GM18505 (cell line): ENCODE results near the gene PHLPP2.

Experiments used
- ATAC-seq: cut with Tn5 transposase; IDR thresholded peaks from one replicate; pipeline ENCODE4 v1.9.1; 2021; ENCODE audit not compliant: unreplicated experiment
- POLR2A ChIP-seq: IDR thresholded peaks from 4 replicates; pipeline ENCODE4 v1.6.1; 2011; ENCODE audit warnings: borderline replicate concordance; ENCODE audit not compliant: insufficient read depth, insufficient read length; ENCODE audit errors: extremely low read depth

Gene PHLPP2, protein sequence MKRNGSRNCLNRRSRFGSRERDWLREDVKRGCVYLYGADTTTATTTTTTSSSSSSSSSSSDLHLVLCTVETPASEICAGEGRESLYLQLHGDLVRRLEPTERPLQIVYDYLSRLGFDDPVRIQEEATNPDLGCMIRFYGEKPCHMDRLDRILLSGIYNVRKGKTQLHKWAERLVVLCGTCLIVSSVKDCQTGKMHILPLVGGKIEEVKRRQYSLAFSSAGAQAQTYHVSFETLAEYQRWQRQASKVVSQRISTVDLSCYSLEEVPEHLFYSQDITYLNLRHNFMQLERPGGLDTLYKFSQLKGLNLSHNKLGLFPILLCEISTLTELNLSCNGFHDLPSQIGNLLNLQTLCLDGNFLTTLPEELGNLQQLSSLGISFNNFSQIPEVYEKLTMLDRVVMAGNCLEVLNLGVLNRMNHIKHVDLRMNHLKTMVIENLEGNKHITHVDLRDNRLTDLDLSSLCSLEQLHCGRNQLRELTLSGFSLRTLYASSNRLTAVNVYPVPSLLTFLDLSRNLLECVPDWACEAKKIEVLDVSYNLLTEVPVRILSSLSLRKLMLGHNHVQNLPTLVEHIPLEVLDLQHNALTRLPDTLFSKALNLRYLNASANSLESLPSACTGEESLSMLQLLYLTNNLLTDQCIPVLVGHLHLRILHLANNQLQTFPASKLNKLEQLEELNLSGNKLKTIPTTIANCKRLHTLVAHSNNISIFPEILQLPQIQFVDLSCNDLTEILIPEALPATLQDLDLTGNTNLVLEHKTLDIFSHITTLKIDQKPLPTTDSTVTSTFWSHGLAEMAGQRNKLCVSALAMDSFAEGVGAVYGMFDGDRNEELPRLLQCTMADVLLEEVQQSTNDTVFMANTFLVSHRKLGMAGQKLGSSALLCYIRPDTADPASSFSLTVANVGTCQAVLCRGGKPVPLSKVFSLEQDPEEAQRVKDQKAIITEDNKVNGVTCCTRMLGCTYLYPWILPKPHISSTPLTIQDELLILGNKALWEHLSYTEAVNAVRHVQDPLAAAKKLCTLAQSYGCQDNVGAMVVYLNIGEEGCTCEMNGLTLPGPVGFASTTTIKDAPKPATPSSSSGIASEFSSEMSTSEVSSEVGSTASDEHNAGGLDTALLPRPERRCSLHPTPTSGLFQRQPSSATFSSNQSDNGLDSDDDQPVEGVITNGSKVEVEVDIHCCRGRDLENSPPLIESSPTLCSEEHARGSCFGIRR (N-terminal part only)

DNA sequence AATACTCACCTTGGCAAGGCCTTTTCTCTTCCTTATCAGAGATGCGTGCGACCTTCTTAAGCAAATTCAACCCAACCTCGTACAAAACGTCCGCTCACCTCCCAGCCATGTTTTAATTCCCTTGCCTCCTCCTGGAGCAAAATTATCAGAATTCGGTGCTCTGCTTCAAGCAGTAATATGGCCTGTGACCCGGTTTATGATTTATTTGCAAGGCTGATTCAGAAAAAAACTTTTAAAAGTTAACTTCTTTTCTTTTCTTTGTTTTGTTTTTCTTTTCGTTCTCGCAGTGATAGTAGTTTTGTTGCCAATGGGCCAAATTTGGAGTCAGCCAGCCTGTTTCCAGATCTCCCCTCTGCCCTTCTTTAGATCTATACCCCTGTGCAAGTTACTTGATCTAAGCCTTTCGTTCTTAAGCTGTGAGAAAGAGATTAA, at the start of gene PHLPP2:
TSS of gene PHLPP2 (minus strand) at position 382 of the 432 bp plus-strand sequence. CDS start 9,906 bp downstream, outside the sequence.
- no peak for ATAC-seq
- TF ChIP-seq POLR2A, result no peak

GRCh38 chr16:71771571-71771970, 47.1 kb upstream of the PHLPP2 start:
- no peak for TF ChIP-seq POLR2A
- ATAC-seq, result no peak

DNA sequence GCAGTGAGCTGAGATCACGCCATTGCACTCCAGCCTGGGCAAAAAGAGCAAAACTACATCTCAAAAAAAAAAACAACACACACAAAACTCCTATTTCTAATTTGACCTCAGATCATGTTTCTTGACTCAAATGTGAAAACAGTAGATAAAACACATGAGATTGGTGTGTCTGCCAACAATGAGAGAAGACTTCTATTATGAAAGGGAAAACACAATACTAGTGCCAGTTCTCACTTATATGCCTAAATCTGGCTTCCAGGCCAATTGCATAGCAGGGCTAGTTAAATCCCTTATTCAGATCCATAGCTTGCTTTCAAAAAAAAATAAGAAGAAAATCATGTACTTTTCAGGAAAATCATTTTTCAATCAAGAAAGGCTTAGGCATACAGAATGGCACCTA, 44.7 kb upstream of the PHLPP2 start:
- no peak for TF ChIP-seq POLR2A

GRCh38 chr16:71767060-71767900, 42.8 kb upstream of the PHLPP2 start:
- no peak for ATAC-seq
- no peak for TF ChIP-seq POLR2A

More for the DNA sequence above, 44.7 kb upstream of the PHLPP2 start:
- ATAC-seq, result no peak

DNA sequence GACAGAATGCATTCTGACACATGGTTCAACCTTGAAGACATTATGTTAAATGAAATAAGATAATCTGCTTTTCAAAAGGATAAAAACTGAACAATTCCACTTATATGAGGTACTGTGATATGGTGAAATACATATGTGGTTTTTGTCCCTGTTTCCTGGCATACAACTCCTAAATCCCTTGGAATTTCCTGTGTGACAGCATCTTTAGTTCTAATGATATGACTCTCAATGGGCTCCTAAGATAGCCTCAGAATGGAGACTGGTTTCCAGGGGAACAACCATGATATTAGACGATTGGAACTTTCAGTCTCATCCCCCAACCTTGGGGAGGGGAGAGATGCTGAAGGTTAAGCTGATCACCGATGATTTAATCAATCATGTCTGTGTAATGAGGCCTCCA, 37.7 kb upstream of the PHLPP2 start:
- TF ChIP-seq POLR2A, result no peak
- ATAC-seq, result no peak

DNA sequence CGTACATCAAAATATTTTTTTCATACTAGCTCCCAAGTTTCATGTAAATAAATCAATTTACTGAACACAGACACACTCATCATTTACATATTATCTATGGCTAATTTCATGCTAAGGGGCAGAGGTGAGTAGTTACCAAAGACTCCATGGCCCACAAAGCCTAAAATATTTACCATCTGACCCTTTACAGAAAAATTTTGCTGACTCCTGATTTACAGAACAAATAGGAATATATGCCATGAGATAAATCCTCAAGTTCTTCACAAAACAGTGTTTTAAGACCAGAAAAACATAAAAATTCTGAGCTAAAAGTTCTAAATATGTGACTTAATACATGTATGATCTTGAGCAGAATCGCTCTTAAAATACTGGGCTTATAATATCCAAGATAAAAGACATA, 36.6 kb upstream of the PHLPP2 start:
- TF ChIP-seq POLR2A, result no peak
- ATAC-seq, result no peak

GRCh38 chr16:71758293-71758760, 33.8 kb upstream of the PHLPP2 start:
- ATAC-seq, result no peak
- no peak for TF ChIP-seq POLR2A

DNA sequence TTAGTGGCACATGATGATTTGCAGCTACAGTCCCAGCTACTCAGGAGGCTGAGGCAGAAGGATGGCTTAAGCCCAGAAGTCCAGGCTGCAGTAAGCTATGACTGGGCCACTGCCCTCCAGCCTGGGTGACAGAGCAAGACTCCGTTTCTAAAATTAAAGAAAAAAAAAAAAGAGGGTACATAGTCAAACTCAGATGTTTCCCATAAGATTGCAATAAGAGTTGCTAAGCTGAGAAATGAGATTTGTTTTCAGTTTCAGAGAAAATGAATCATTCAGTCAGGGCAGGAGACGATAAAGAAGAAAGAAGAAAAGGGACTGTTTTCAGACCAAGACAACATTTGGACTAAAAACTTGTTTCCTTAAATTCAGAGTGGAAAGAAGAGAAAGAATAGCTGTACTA, 30.2 kb upstream of the PHLPP2 start:
- TF ChIP-seq POLR2A, result no peak

GRCh38 chr16:71754108-71754507, 29.6 kb upstream of the PHLPP2 start:
- TF ChIP-seq POLR2A, result no peak
- no peak for ATAC-seq

More for the DNA sequence above, 30.2 kb upstream of the PHLPP2 start:
- ATAC-seq, result no peak

DNA sequence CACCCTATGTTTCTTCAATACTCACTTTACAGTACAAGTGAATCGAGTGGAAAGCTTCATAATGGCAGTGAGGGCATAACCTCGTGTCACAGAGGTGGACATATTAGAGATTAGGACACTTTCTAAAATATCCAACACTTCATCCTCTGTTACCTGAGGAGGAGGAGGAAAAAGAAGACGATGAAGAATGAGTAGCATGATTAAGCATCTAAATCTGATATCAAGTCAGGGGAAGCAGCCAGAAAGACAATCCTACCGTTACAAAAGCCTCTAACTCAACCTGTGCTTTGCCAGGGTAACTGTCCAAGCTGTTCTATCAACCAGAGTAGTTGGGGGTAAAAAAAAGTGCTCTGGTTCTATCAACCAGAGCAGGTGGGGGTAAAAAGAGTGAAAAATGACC, 23.7 kb upstream of the PHLPP2 start:
- no peak for ATAC-seq
- TF ChIP-seq POLR2A, result no peak

DNA sequence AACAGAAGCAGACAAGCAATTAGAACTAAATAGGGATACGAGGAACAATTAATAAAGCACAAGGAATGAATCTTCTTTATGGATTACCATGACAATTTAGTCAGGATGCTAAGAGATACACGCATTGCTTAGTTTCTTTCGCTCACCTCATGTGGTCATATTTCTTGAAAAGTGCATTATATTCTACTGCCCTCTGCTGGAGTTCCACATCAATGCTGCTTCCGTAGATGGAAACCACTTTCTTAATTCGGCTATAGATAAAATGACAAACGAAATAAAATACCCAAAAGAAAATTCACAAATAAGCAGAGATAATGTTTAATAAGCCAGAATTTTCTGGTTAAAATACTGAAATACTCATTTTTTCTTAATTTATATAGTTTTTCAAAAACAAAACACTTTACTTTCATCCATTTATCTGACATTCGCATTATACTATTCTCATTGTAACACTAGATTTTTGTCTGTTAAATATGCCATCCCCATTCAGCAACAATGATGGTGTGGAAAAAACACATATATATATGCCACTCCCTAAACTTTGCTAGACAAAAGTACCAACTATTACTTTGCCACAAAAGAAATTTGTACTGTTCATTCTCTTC, 22.0 kb upstream of the PHLPP2 start:
- no peak for ATAC-seq

GRCh38 chr16:71738855-71739254, 14.4 kb upstream of the PHLPP2 start:
- TF ChIP-seq POLR2A, result no peak

More for the DNA sequence above, 22.0 kb upstream of the PHLPP2 start:
- TF ChIP-seq POLR2A, result no peak

More at GRCh38 chr16:71738855-71739254, 14.4 kb upstream of the PHLPP2 start:
- no peak for ATAC-seq
